Activated CD4-positive, alpha-beta T cell treated with anti-CD3 and anti-CD28 coated beads for 24 hours (primary cell): ENCODE measurements around the gene CTNNB1.

ENCODE experiments used
- DNase-seq, 2 donors: peaks; one replicate each; pipeline ENCODE4 v3.0.0-alpha.2; 2020; ENCODE audit warnings: low read depth in 2 of 2

The CTNNB1 gene

DNA sequence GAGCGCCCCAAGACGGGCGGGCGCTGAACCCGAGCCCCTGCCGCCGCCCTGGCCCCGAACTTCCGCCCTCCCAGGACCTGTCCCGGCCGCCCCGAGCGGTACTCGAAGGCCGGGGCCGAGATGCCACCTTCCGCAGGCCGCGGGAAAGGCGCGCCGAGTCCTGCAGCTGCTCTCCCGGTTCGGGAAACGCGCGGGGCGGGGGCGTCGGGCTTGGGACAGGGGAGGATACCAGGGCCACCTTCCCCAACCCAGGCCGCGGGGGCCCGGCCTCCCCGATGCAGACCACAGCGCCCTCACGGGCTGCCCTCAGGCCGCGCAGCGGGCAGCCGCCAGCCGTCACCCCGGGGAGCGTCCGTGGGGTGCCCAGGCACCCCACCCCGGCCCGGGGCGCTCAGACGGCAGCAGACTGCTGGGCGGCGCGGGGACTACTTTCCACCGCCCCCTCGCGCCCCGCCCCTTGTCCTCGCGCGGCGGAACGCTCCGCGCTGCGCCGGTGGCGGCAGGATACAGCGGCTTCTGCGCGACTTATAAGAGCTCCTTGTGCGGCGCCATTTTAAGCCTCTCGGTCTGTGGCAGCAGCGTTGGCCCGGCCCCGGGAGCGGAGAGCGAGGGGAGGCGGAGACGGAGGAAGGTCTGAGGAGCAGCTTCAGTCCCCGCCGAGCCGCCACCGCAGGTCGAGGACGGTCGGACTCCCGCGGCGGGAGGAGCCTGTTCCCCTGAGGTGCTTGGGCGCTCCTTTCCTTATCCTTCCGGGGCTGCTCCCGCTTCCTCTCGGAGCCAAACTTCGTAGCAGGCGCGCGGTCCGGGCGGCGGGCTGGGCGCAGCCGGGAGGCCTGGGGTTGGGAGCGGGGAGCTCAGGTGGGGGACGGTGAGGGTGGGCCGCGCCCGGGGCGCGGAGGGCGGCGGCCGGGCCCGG, at the start of gene CTNNB1:
Gene CTNNB1, plus strand, starts transcription at position 556 of the 916 bp plus-strand sequence. CDS start 24,564 bp downstream, outside the sequence.
- DNase-seq: peak; percentile 81 to 87

DNA sequence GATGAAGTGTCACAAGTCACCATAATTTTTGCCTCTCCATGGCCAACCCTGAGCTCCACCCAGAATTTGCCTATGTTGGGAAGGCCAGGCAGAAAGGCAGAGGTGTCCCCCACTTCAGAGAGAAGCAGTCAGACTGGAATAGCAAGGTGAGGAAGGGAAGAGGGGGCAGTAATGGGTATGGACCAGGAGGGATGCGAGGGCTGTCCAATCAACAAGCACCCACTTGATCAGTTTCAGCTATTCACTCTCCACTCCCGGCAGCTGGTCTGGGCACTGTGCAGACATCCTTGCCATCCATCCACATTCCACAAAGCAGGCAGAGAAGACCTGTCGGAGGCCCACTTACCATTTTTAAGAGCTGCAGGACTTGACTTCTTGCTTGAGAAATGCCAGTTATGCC, 43.5 kb upstream of the CTNNB1 start:
- no peak for DNase-seq

DNA sequence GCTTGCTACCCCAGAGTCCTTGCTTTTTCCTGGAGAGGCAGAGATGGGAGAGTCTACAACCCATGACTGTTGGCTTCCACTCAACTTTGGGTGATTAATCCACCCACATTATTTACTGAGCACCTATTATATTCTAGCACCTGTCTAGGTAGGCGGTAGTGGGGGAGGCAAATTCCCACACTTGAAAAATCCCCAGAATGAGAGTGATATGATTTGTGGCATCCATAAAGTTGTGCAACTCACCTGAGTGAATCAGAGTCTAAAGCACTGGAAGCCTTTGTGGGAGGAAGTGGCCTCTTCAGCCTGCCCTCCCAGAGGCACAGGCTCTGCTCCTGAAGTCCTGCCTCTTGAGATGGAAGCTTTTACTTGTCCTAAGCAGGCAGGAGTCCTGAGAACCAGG, 40.4 kb upstream of the CTNNB1 start:
- DNase-seq: peak in 1 of 2 donors; percentile 1

DNA sequence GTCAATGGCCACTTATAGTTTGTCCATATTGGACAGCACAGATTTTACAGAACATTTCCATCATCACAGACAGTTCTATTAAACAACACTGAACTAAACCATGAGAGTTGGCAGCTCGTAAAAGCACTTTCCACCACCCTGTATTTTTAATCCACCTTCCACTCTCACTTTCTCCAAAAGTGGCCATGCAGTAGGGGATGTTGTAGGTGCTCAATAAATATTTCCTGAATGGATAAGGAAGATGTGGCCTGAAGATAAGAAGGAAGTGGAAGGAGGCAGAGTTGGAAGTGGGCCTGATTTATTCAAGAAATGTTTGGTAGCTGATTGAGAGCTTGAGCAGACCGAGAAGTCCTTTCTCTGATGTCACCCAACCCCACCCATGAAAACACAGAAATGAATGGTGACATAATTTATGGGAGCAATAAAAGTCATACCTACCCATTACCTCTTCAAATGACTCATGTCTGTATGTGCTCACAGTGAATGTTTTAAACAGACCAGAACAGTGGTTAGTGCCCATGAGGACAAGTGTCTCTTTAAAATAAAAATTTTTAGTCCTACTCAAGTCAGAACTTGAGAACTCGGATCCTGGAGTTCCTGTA, 39.6 kb upstream of the CTNNB1 start:
- no peak for DNase-seq

DNA sequence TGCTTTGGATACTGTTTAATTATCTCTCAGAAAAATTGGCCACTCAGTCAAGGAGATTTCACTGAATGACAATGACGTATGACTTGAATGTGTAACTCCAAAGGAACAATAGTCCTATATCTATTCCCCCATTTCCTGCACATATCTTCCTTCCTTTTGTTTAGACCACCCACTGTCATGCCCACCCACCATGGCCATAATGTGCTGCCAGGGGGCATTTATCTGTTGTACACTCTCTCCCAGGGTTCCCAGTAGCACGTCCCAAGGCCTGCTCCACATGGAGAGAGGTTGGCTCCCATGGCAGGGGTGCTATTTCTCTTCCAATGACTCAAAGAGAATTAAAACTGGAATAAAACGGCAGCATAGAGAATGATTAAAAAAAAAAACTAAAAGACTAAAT, 36.8 kb upstream of the CTNNB1 start:
- no peak for DNase-seq

DNA sequence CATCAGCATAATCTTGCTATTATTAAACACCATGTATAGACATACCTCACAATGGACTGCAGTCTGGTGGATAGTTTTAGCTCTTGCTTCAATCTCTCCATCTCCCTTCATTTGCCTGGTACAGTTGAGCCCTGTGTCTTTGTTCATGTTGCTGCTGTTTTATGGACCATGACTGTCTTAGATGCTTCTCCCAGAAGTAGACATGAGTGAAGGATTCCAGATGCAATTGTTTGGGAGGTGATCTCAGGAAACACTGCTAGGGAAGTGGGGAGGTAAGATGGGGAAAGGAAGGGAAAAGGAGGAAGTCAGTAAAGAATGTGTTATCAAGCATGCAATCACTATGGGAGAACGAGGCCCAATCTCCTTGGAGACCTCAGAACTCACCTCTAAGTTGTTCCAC, 36.3 kb upstream of the CTNNB1 start:
- DNase-seq: no peak

DNA sequence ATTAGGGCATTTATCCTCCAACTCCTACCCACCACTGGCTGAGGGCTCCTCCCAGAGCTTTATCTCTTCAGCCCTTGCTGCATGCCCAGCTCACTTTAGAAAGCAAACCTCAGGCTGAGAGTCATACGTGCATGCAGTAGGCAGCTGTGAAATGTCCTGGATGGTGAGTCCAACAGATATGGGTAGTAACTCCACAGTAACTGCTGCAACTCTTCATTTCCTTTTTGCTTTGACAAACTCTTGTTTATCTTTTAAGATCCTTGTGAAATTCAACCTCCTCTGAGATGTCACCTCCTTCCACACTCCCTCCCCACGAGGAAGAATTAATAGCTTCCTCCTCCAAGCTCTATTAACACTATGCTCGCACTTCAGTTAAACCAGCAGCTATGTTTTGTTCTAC, 35.9 kb upstream of the CTNNB1 start:
- DNase-seq: no peak

DNA sequence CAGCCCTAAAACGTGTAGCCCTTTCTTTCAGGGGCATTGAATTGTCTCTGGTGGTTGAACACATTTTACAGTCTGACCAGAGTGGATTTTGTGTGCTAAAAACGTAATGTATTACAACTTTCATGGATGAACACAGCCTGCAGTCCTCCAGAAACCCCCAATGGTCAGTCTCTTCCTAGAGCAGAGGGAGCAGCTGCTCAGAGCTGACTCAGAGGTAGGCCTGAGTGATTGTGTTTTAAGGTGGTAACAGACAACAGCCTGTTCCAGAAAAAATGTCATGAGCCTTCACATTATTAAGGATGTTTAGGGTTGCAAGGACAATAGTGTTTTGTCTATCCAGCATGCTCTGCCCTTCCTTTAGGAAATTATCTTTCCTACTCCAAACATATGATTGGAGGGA, 34.5 kb upstream of the CTNNB1 start:
- no peak for DNase-seq

DNA sequence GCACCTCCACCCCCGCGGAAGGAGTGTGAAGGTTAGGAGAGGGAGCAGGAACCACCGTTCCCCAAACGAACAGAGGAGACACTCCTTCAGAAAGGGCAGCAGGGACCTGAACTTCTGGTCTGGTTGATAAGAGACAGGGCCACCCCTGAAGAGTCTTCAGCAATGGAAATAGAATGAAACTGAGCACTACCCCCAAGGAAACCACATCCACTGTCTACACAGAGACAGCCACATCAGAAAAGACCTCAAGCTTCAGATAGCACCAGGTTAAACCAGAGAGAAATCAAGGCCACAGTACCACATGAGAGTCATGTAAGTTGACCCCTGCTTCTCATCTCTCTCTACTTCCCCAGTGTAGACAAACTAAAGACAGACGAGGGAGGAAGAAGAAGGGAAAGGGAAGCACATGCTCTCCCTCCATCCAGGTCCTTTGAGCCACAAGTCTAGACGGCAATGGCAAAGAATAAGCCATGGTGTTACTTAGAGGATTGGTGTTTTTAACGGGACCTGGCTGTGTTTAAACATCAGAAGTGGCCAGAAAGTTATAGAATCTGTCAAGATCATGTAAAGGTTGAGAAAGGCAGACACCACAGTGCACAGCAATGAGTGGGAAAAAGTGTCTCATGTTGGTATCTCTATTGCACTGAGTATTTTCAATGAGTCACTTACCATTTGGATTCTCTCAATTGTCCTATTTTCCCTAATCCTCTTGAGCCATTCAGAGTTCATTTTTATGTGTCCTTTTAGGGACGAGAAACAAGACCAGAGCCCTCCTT, 31.4 kb upstream of the CTNNB1 start:
- DNase-seq: no peak

DNA sequence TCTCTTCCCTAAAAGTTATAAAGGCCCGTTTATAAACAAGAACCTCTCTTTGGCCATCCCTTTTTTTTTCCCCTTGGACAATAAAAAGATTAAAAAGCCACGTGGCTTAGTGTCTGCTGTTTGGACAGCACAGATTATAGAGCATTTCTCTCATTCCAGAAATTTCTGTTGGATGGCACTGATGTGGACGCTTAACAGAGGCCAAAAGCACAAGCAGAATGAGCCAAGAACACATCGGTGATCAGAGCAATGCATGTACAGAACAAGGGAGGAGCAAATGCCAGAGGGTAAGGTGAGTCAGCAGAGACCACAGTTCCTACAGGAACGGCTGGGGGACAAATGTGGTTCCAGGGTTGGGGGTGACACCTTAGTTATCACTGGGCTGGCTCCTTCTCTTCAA, 30.3 kb upstream of the CTNNB1 start:
- DNase-seq: no peak

DNA sequence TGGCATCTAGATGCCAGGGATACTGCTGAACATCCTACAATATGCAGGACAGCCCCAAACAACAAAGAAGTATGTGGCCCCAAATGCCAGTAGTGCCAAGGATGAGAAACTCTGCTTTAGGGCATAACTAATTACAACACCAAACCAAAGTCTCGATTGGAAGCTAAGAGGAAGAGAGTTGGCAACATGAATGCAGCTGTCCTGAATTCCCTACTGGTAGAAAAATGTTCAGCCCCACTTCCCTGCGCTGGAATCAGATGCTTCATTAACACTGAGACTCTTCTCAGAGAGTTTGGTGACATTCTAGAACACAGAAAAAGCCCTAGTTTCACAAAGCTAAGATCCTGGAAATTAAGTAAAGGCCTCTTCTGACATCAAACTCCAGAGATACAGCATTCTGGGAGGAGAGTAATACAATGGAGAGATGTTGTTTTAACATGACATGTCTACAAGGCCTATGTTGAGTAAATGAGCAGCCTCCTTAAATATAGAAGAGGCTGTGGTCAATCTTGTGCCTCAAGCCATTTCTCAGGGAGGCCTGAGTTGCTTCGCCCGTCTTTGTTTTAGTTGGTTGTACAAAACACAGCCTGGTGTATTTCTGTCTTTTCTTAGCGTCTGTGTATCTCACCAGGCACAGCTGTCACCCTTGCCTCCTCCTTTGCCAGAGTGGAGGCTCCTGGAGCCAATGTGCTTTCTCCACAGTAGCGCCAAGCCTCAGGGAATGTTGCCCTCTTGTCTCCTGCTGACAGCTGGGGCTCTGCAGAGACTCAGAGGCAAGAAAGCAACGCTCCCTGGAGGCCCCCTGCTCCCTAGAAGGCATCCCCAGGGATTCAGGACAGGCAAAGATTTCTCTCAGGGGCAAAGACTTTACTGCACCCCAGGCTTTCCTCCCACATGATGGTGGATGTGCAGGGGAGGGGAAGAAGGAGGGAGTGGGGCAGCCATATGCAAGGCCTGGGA, 25.1 kb upstream of the CTNNB1 start:
- DNase-seq: no peak

DNA sequence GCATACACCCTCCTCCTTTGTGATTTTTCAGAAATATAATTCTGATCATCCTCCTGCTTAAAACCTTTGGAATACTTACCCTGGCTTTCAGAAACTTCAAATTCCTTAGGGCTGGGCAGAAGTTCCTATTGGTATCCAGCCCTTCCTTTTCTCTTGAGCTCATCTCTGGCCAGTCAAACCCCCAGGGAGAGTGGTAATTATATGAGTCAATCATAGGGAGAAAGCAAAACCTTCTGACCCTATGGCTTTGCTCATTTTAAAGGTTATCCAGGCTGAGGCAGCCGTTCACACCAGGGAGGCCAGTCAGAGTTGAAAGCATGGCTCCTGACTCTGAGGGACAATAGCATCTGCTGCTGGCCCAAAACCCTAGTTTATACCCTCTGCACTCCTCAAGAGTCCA, 23.9 kb upstream of the CTNNB1 start:
- DNase-seq: no peak

DNA sequence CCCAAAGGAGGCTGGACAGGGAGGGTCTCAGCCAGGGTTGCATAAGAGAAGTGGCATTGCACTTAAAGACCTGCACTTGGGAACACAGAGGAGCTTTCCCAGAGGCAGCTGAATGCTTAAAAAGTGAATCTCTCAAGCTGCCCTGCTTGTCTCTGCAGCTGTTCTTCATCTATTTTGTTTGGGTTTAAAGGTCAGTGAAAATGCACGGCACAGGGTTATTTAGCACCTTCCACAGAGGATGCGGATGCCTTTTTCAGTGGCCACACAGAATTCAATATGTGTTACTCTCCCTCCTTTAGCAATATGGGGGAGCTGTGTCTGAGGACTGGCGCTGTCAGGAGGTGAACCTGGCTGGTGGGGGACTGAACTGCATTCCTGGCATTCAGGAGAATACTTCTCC, 22.7 kb upstream of the CTNNB1 start:
- no peak for DNase-seq

DNA sequence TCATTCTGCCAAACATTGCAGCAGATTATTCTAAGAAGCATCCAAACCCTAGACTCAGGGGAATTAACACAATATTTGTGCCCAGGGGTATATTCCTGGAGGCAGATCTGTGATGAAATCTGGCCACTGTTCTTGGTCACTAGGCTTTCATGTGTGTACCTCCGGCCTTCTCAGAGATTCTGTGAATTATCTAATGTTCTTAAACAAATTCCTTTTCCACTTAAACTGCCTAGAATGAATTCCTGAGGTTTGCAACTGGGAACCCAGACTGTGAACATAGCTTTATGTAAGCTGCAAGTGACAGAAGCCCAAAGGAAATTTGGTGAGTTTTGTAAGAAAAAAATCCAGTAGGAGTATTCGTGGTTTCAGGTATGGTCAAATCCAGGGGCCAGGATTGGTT, 20.7 kb upstream of the CTNNB1 start:
- DNase-seq: no peak

DNA sequence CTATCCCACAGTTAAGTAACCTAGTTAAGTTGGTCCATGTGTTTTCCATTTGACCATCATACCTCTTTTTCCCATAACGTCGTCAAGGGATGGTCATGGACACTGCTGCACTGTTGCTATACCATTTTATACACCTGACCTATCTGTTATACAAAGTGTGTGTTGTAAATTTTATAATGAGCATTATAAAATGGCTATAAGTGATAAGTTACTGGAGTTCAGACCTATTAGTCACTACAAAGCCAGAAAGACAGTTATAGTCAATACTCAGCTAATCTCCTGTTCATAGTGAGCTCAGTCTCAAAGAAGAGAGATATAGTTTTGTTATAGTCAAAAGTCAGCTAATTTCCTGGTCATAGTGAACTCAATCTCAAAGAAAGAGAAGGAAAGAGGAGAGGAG, 18.9 kb upstream of the CTNNB1 start:
- no peak for DNase-seq

DNA sequence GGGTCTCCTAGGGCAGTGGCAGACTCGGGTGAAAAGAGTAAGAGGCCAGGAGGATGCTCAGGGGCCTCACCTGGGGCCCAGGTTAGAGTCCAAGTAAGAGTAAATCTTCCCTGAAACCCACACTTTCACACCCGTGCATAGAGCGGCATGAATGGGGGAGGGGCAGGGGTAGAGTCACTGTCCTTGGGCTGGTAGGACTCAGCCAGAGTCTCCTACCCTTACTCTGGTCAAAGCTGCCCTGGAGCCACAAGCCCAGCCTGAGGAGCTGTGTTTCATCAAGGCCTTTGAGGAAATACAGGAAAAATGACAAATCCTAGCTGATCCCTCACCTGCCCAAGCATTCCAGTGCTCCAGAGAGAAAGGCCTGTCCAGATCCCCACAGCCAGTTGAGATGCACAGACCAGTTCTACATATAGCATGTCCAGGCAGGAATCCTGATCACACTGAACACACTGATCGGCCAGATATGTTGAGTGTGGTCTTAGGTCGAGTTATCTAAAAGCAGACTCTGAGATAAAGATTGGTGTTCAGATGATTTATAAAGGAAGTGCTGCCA, 16.7 kb upstream of the CTNNB1 start:
- DNase-seq: no peak

DNA sequence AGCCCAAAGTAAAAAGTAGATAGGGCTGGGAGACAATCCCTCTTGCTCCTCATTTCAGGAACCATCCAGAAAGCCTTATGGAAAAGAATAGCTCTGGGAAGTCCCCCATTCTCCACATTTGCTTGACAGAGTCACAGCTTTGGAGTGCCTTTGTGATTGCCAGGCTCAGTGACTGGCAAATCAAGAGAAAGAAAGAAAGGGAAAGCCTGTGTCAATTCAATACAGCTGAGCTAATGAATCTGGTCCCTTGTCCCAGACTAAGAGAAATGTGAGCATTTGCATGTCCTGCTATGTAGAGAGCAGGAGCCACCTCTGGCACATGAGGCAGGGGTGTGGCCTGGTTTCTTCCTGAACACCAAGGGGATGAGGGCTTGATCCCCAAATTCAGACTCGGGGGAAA, 14.9 kb upstream of the CTNNB1 start:
- DNase-seq: no peak

DNA sequence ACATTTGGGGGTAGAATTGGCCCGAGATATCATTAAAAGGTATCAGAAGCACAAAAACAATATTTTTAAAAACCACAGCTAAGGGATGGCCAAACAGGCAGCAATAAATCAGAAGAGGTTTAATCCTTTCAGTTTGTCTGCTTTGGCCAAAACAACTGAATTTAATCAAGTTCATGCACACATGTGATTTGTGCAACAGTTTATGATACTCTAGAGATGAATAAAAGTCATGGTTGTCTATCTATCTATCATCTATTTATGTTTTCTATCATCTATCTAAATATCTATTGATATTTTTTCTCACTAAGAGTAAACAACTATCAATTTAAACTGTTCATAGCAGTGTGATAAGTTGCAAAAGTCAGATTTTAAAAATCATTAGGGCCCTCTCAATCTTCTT, 13.0 kb upstream of the CTNNB1 start:
- no peak for DNase-seq

DNA sequence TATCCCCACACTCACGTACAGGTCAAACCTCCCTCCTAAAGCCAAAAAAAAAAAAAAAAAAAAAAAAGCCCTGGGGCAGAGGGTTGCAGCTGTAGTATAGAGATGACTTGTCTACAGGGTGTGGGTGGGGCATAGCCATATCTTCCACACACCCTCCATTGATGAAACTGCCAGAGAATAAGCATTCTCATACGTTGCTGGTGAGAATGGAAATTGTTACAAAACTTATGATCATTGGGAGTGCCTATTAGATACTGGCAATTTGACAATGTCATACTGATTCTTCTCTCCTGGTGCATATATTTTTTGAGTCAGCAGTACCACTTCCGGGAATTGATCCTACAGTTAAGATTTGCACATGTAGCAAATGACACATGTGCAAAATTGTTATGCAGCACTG, 11.0 kb upstream of the CTNNB1 start:
- peak; percentile 16 to 29 for DNase-seq

DNA sequence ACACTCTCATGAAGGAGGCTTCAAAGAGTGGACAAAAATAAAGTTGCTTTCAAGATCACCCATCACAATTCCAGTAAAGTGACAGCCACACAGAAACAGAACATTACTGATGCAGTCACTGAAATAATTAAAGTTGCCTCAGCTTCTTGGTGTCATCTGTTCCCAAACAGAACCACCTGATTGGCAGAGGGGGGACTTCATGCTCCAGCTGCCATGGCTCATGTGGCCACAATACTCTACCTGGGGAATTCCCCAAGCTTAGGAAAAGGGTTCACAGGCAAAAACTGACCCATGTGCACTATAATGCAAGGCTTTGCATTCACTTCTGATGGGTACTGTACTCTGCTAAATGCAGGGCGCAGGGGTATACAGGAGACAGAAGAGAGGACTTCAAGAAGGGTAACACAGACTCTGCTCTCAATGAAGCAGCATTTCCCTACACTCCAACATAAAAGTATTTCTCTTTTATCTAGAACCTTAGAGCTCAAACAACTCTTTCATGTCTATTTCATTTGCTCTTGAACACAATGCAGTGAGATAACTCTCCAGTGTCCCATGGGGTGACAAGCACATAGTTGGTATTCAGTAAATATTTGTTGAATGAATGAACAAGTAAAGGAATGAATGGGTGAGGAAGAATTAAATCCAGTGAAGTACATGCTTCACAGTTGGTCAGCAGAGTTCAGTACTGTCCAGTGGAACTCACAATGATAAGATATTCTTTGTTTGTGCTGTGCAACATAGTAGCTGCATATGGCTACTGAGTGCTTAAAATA, 8.6 kb upstream of the CTNNB1 start:
- DNase-seq: no peak
